PFSK-1 (cell line): Measurements from ENCODE around the gene PLA2G4A.

ENCODE experiments used
- SIN3A ChIP-seq: IDR thresholded peaks from 2 replicates; pipeline ENCODE4 v1.6.1; 2012; ENCODE audit warnings: mild to moderate bottlenecking, low read length, moderate library complexity, borderline replicate concordance; ENCODE audit not compliant: insufficient read depth
- TF ChIP-seq, protein P1 (sequence below), 2 experiments: IDR thresholded peaks; 2 replicates each; pipeline versions ENCODE4 v1.6.1 to v1.8.0; 2011 to 2012; ENCODE audit warnings: low read depth in 2 of 2, low read length in 2 of 2, control low read depth in 1 of 2, inconsistent platforms in 1 of 2, mild to moderate bottlenecking in 1 of 2, moderate library complexity in 1 of 2; ENCODE audit not compliant: insufficient read depth in 1 of 2

GRCh38 chr1:186977266-186977957, 148.7 kb downstream of the PLA2G4A start:
- no peak for TF ChIP-seq SIN3A
- TF ChIP-seq, protein P1, sequence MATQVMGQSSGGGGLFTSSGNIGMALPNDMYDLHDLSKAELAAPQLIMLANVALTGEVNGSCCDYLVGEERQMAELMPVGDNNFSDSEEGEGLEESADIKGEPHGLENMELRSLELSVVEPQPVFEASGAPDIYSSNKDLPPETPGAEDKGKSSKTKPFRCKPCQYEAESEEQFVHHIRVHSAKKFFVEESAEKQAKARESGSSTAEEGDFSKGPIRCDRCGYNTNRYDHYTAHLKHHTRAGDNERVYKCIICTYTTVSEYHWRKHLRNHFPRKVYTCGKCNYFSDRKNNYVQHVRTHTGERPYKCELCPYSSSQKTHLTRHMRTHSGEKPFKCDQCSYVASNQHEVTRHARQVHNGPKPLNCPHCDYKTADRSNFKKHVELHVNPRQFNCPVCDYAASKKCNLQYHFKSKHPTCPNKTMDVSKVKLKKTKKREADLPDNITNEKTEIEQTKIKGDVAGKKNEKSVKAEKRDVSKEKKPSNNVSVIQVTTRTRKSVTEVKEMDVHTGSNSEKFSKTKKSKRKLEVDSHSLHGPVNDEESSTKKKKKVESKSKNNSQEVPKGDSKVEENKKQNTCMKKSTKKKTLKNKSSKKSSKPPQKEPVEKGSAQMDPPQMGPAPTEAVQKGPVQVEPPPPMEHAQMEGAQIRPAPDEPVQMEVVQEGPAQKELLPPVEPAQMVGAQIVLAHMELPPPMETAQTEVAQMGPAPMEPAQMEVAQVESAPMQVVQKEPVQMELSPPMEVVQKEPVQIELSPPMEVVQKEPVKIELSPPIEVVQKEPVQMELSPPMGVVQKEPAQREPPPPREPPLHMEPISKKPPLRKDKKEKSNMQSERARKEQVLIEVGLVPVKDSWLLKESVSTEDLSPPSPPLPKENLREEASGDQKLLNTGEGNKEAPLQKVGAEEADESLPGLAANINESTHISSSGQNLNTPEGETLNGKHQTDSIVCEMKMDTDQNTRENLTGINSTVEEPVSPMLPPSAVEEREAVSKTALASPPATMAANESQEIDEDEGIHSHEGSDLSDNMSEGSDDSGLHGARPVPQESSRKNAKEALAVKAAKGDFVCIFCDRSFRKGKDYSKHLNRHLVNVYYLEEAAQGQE (IDR thresholded peaks at IDR 0.05; ENCODE audit: insufficient read depth in 1 of 2, low read depth in 2 of 2, low read length in 2 of 2) = no peak
